Testis (tissue), 2 donors: ENCODE measurements around the gene HOXC9.

Source experiments
- POLR2A ChIP-seq: fragments of 450-650 bp; IDR thresholded peaks from one replicate; pipeline ENCODE4 v1.6.1; 2017; ENCODE audit warnings: antibody characterized with exemption, mild to moderate bottlenecking, moderate library complexity
- TF ChIP-seq, protein P1 (sequence below), 3 experiments: fragments of 450-650 bp in 2 of 3; fragments of 200-600 bp in 1 of 3; sonication (generic) in 1 of 3; IDR thresholded peaks; one replicate each; pipeline ENCODE4 v1.5.1; 2016 to 2019; ENCODE audit warnings: antibody characterized with exemption in 3 of 3, mild to moderate bottlenecking in 2 of 3, moderate library complexity in 1 of 3

DNA sequence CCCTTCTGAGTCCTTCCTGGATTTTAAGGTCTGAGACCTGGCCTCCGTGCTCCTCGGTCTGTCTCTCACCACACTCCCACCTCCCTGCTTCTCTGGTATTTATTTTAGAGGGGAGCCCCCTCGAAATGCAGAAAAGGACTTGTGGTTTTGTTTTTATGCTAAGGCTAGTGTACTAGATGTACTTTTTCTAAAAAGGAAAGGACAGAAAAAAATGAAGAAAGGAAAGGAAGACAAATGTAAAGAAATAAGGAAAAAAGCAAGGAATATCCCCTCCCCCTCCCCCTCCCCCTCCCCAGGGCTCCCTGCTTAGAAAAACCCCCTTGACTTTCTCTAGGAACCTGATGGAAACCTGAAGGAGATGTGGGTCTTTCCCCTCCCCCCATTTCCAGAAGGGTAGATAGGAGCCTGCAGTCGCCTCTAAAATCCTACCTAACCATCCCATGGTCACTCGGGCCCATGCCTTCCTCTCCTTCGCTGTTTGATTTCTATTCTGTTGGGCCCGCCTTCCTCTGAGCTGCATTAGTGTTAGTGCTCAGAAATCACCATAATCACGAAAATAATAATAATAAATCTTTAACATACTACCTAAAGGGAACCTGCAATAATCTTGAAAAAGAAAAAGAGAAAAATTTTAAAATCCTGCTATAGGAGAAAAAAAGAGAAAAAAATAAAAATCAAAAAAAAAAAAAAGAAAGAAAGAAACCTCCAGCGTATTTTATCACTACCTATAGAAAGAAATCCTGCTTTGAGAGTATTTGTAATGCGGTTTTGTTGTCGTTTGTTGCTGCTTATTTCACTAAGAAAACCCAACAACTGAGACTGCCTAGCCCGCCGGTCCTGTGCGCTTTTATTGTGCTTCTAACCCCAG lies 11.9 kb downstream of the HOXC9 start:
- TF ChIP-seq, protein P1, sequence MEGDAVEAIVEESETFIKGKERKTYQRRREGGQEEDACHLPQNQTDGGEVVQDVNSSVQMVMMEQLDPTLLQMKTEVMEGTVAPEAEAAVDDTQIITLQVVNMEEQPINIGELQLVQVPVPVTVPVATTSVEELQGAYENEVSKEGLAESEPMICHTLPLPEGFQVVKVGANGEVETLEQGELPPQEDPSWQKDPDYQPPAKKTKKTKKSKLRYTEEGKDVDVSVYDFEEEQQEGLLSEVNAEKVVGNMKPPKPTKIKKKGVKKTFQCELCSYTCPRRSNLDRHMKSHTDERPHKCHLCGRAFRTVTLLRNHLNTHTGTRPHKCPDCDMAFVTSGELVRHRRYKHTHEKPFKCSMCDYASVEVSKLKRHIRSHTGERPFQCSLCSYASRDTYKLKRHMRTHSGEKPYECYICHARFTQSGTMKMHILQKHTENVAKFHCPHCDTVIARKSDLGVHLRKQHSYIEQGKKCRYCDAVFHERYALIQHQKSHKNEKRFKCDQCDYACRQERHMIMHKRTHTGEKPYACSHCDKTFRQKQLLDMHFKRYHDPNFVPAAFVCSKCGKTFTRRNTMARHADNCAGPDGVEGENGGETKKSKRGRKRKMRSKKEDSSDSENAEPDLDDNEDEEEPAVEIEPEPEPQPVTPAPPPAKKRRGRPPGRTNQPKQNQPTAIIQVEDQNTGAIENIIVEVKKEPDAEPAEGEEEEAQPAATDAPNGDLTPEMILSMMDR (IDR thresholded peaks at IDR 0.05), result no peak
- TF ChIP-seq POLR2A, result no peak
